Kidney (tissue), 14 donors: ENCODE data around the gene DAG1. TPM values are rescaled to one million over a fixed set of nuclear protein-coding genes. Genes with fewer than 3 reads are reported as not detected.

Experiments
- DNase-seq, 5 donors: peaks; one replicate each; pipeline ENCODE4 v3.0.0-alpha.2; 2013 to 2020
- FAIRE-seq: peaks from 2 replicates; lab custom pipeline; 2012; peaks lifted over from hg19 to GRCh38; lab: Jason Lieb, UNC
- H3K27ac ChIP-seq, 2 donors: one replicate each; pipeline ENCODE4 v1.7.0; 2013; ENCODE audit warnings: low read depth in 2 of 2, low read length in 2 of 2, inconsistent platforms in 1 of 2
- H3K27me3 ChIP-seq: one replicate; pipeline ENCODE4 v1.7.1; 2013; ENCODE audit warnings: low read length, inconsistent platforms; ENCODE audit not compliant: control insufficient read depth, insufficient read depth
- H3K36me3 ChIP-seq, 3 donors: one replicate each; pipeline versions ENCODE4 v1.7.0 to v1.7.1; 2013; ENCODE audit warnings: low read length in 3 of 3, control low read depth in 1 of 3, inconsistent platforms in 1 of 3; ENCODE audit not compliant: insufficient read depth in 3 of 3, control insufficient read depth in 2 of 3
- H3K4me1 ChIP-seq, 3 donors: one replicate each; pipeline versions ENCODE4 v1.7.0 to v1.7.1; 2013; ENCODE audit warnings: low read length in 3 of 3, inconsistent platforms in 1 of 3, low read depth in 1 of 3; ENCODE audit not compliant: control insufficient read depth in 2 of 3, insufficient read depth in 2 of 3
- H3K4me3 ChIP-seq, 3 donors: one replicate each; pipeline versions ENCODE4 v1.7.0 to v1.8.1; 2013; ENCODE audit warnings: low read length in 3 of 3, control low read depth in 1 of 3, inconsistent platforms in 1 of 3
- H3K9ac ChIP-seq, 3 donors: one replicate each; pipeline versions ENCODE4 v1.7.0 to v1.7.1; 2013; ENCODE audit warnings: low read length in 3 of 3, control low read depth in 1 of 3, inconsistent platforms in 1 of 3
- H3K9me3 ChIP-seq, 3 donors: one replicate each; pipeline versions ENCODE4 v1.7.0 to v1.7.1; 2013; ENCODE audit warnings: low read length in 3 of 3, control low read depth in 1 of 3, inconsistent platforms in 1 of 3; ENCODE audit not compliant: control insufficient read depth in 2 of 3, insufficient read depth in 1 of 3
- CTCF ChIP-seq: IDR thresholded peaks from 3 replicates; pipeline ENCODE4 v1.5.1; 2012; ENCODE audit warnings: mild to moderate bottlenecking, moderate library complexity, borderline replicate concordance; ENCODE audit not compliant: insufficient read depth; ENCODE audit errors: extremely low read depth
- intact Hi-C: fragments of 100-400 bp; cut with DNase I; formaldehyde crosslinking; loops from one replicate; pipeline ENCODE4 v1.11.1; 2022
- polyA plus RNA-seq: library from polyadenylated mRNA; stranded (reverse); fragments of 350-450 nt; fragmentation: Illumina TruSeq; extraction: RNeasy Lipid Tissue Mini Kit (QIAGEN cat#74804); gene quantifications from one replicate; pipeline ENCODE4 v1.2.3, GENCODE V29; 2014; ENCODE audit warnings: low read depth, low replicate concordance; ENCODE audit not compliant: insufficient read depth
- total RNA-seq: library from RNA; stranded (reverse); fragmentation: NEBNext Ultra II Directional; extraction: Animal tissue kit (Norgen Biotek cat#: 25700); gene quantifications from one replicate; pipeline ENCODE4 v1.2.1, GENCODE V29; 2021
- donor health status: control.
- donor health status: control.
- donor health status: control.
- donor health status: control.
- donor health status: control.
- donor health status: DM: yes; HTN: yes; CAD: no.
- donor health status: Normal renal cell carcinoma (clear cell type).

DAG1 gene
- total and polyA plus RNA-seq, 2 donors from 2014 or later: 40.4 to 122 TPM

- Histone ChIP-seq H3K36me3 (peaks cover 0 to 26% (median 8%) of the 10 kb centered on the region in 3 donors), H3K4me1 (no peaks in the 10 kb centered on the region), H3K9me3 (no peaks in the 10 kb centered on the region), H3K27me3 (no peaks in the 10 kb centered on the region), H3K4me3 (no peak overlapping the region), H3K9ac (no peak overlapping the region), H3K27ac (no peak overlapping the region)
- TF ChIP-seq CTCF: no peak
- no peak for DNase-seq
- FAIRE-seq: no peak
- intact Hi-C loops: no loop called here
Observed at GRCh38 chr3:49512781-49513355, 42.8 kb downstream of the DAG1 start.

GRCh38 chr3:49513494-49514124 is 43.5 kb downstream of the DAG1 start:
- Histone ChIP-seq H3K9ac (no peak overlapping the region), H3K36me3 (peaks cover 0 to 33% (median 8%) of the 10 kb centered on the region in 3 donors), H3K27ac (no peak overlapping the region), H3K4me3 (no peak overlapping the region), H3K27me3 (no peaks in the 10 kb centered on the region), H3K9me3 (no peaks in the 10 kb centered on the region), H3K4me1 (no peaks in the 10 kb centered on the region)
- no peak for TF ChIP-seq CTCF
- no peak for DNase-seq
- FAIRE-seq: no peak
- intact Hi-C loops: no loop called here

- peaks cover 0 to 24% (median 10%) of the 10 kb centered on the region in 3 donors for H3K36me3 ChIP-seq
- intact Hi-C loops: no loop called here
- FAIRE-seq: no peak
Observed at GRCh38 chr3:49518016-49518415, 47.9 kb downstream of the DAG1 start.

More at GRCh38 chr3:49518016-49518415, 47.9 kb downstream of the DAG1 start:
- H3K9me3 ChIP-seq: no peaks in the 10 kb centered on the region
- no peak overlapping the region for H3K27ac ChIP-seq
- no peaks in the 10 kb centered on the region for H3K27me3 ChIP-seq
- H3K4me1 ChIP-seq: peaks cover 0 to 5% (median 0%) of the 10 kb centered on the region in 3 donors
- DNase-seq: no peak
- H3K4me3 ChIP-seq: no peak overlapping the region
- TF ChIP-seq CTCF: no peak
- H3K9ac ChIP-seq: no peak overlapping the region
